K562 (cell line): ENCODE measurements around the gene LMAN1L.

ENCODE experiments used
- CHAMP1 ChIP-seq: fragments of 450-650 bp; IDR thresholded peaks from 2 replicates; pipeline ENCODE4 v1.6.1; 2016; ENCODE audit warnings: mild to moderate bottlenecking
- CTCF ChIP-seq, 3 experiments: IDR thresholded peaks in 2 of 3; conservative IDR thresholded peaks in 1 of 3; 2 replicates each; pipeline ENCODE4 v1.5.1; 2011 to 2012; ENCODE audit warnings: low read length in 3 of 3, mild to moderate bottlenecking in 3 of 3, control low read depth in 2 of 3, improper control_type of control experiment in 1 of 3, inconsistent platforms in 1 of 3, low read depth in 1 of 3, mixed read lengths in 1 of 3, moderate library complexity in 1 of 3; ENCODE audit not compliant: insufficient read depth in 2 of 3
- DACH1 ChIP-seq: fragments of 450-650 bp; IDR thresholded peaks from 2 replicates; pipeline ENCODE4 v1.6.1; 2018; ENCODE audit not compliant: partially characterized antibody
- DPF2 ChIP-seq: fragments of 450-650 bp; IDR thresholded peaks from 2 replicates; pipeline ENCODE4 v1.6.1; 2016
- MYC ChIP-seq, 2 experiments: fragments of 250-450 bp in 1 of 2; sonication (Bioruptor Pico) in 1 of 2; IDR thresholded peaks; 2 replicates each; pipeline versions ENCODE4 v1.5.1 to v1.6.1; 2012 to 2021; ENCODE audit warnings: low read depth in 2 of 2, borderline replicate concordance in 1 of 2, improper control_type of control experiment in 1 of 2, low read length in 1 of 2, mild to moderate bottlenecking in 1 of 2, moderate library complexity in 1 of 2
- NFIC ChIP-seq: fragments of 450-650 bp; IDR thresholded peaks from 2 replicates; pipeline ENCODE4 v1.6.1; 2017; ENCODE audit warnings: mild to moderate bottlenecking, inconsistent platforms
- RERE ChIP-seq: sonication (generic); formaldehyde crosslinking; IDR thresholded peaks from 2 replicates; pipeline ENCODE4 v1.8.0; 2023; ENCODE audit warnings: missing genetic modification reagents, mild to moderate bottlenecking, borderline replicate concordance
- SMARCA4 ChIP-seq: fragments of 450-650 bp; IDR thresholded peaks from 2 replicates; pipeline ENCODE4 v1.6.1; 2016
- TAF1 ChIP-seq: IDR thresholded peaks from 2 replicates; pipeline ENCODE4 v1.6.1; 2011; ENCODE audit warnings: mild to moderate bottlenecking, low read length, moderate library complexity; ENCODE audit not compliant: insufficient read depth, control insufficient read depth, severe bottlenecking; ENCODE audit errors: extremely low read depth
- ZNF174 ChIP-seq: fragments of 250-450 bp; sonication (Bioruptor Pico); IDR thresholded peaks from 2 replicates; pipeline ENCODE4 v1.4.0; 2020; ENCODE audit warnings: mild to moderate bottlenecking
- TF ChIP-seq, protein P1 (sequence below): fragments of 250-450 bp; sonication (Bioruptor Pico); IDR thresholded peaks from 2 replicates; pipeline ENCODE4 v1.5.0; 2021; ENCODE audit warnings: mild to moderate bottlenecking, moderate library complexity

DNA sequence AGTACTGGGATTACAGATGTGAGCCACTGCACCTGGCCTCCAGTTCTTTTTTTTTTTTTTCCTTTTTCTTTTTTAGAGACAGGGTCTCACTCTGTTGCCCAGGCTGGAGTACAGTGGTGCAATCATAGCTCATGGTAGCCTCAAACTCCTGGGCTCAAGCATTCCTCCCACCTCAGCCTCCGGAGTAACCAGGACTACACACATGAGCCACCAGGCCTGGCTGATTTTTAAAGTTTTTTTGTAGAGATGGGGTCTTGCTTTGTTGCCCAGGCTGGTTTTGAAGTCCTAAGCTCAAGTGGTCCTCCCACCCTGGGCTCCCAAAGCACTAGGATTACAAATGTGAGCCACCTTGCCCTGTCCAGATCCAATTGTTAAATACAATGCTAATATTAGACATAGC, 43.9 kb downstream of the LMAN1L start:
- TF ChIP-seq ZNF174 (CRISPR knock-in tag) (no peak), RERE (CRISPR knock-in tag) (no peak), SMARCA4 (no peak), TAF1 (no peak), CTCF (IDR thresholded peaks at IDR 0.05 in 2 of 3, conservative IDR thresholded peaks at IDR 0.05 in 1 of 3; ENCODE audit: insufficient read depth in 2 of 3, low read depth in 1 of 3, low read length in 3 of 3) (no peak), MYC (IDR thresholded peaks at IDR 0.05; ENCODE audit: low read depth, low read length) (no peak), MYC (CRISPR knock-in tag; IDR thresholded peaks at IDR 0.05; ENCODE audit: borderline replicate concordance, low read depth) (no peak), DPF2 (no peak), CHAMP1 (no peak), DACH1 (no peak), NFIC (no peak)
- TF ChIP-seq, protein P1, sequence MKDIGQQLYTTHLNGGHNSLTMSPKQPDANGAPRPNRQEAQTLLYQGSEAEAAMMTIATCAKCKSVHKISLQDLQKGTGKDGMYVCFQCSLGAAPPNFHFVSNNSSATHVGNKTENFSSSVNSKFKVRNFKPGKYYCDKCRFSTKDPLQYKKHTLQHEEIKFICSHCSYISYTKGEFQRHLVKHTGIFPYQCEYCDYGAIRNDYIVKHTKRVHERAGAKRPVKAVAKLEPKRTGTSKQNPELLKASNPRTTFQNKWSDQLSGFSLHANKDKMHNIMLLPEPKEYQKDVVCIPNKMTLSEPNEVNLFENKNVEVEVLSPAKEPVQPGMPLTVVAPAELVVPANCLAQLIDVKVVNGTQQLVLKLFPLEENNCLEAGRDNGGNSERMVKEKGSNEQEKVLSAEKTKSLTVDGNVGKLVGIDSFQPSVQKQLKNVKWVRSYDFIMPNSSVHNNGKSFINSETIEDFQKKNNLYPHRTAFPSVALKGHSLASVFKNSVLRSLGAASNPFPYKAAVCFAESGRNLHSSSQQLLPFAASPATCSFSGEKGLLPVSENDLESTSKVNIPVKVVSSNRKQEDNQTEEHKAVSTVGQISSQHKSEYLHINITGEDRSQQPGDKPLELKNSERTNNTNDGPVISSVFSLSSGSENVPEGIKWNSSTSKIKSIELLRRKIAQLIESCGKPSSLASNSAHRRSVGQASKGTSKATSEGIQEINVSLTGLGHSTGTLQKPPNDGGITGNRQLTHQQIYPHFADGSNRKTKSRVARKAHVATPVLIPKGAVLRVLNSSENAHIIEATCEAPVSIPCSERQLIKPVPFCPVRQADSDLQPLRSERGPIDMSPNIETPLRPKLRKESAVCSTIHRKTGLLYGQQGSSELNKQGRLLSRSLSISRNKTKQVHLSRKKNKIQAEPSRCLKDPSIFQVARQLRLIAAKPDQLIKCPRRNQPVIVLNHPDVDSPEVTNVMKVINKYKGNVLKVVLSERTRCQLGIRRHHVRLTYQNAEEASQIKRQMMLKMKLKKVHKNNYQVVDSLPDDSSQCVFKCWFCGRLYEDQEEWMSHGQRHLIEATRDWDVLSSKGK (CRISPR knock-in tag): no peak
